Measurements from ENCODE around the gene PAXIP1. TPM values are rescaled to one million over a fixed set of nuclear protein-coding genes. Genes with fewer than 3 reads are reported as not detected.
A peak's percentile ranks its signal among the peaks of the same experiment; 100 is the strongest.
"Not testable (repeated sequence)": the region's sequence is repeated elsewhere in the genome, so short reads cannot be mapped to it uniquely, and the experiment has no call there.

The PAXIP1 gene
- total RNA-seq (ENCODE audit: unreplicated experiment), result 16.8 TPM
- long read RNA-seq, partial matches to known transcripts, result 1 of 1 reads
- long read RNA-seq, other reads (novel, unspliced or antisense), result 0 of 1 reads

- peak within 1 kb of the TSS; percentile 86 for H3K27ac Mint-ChIP-seq (ENCODE audit: unreplicated experiment)
- H3K27me3 Mint-ChIP-seq (ENCODE audit: unreplicated experiment), result peaks cover 5% of the 10 kb centered on the region
- peaks cover 5% of the 10 kb centered on the region for H3K36me3 Mint-ChIP-seq (ENCODE audit: low read depth, unreplicated experiment)
- TF ChIP-seq CTCF (IDR thresholded peaks at IDR 0.05; ENCODE audit: unreplicated experiment), result no peak
- no peaks in the 10 kb centered on the region for H3K4me1 Mint-ChIP-seq (ENCODE audit: unreplicated experiment)
- no peaks in the 10 kb centered on the region for H3K9me3 Mint-ChIP-seq (ENCODE audit: unreplicated experiment)
- peak within 1 kb of the TSS; percentile 98 for H3K4me3 Mint-ChIP-seq (ENCODE audit: unreplicated experiment)
- no peak for DNase-seq (ENCODE audit: low spot score)
Measured at GRCh38 chr7:155003092-155003375, at the start of gene PAXIP1. Gene PAXIP1 (minus strand): TSS chr7:155003124. CDS start chr7:155002929, 195 bp downstream.

- no peaks in the 10 kb centered on the region for H3K4me1 Mint-ChIP-seq (ENCODE audit: unreplicated experiment)
Measured at GRCh38 chr7:155051355-155051754, 48.4 kb upstream of the PAXIP1 start.

GRCh38 chr7:155048006-155048405, 45.1 kb upstream of the PAXIP1 start:
- Mint-ChIP-seq H3K27me3 (ENCODE audit: unreplicated experiment) (no peaks in the 10 kb centered on the region), H3K36me3 (ENCODE audit: low read depth, unreplicated experiment) (no peaks in the 10 kb centered on the region), H3K9me3 (ENCODE audit: unreplicated experiment) (no peaks in the 10 kb centered on the region), H3K4me3 (ENCODE audit: unreplicated experiment) (no peak overlapping the region), H3K27ac (ENCODE audit: unreplicated experiment) (no peak overlapping the region), H3K4me1 (ENCODE audit: unreplicated experiment) (no peaks in the 10 kb centered on the region)
- TF ChIP-seq CTCF (IDR thresholded peaks at IDR 0.05; ENCODE audit: unreplicated experiment), result no peak
- DNase-seq (ENCODE audit: low spot score), result no peak

More at GRCh38 chr7:155051355-155051754, 48.4 kb upstream of the PAXIP1 start:
- Mint-ChIP-seq H3K36me3 (ENCODE audit: low read depth, unreplicated experiment) (no peaks in the 10 kb centered on the region), H3K9me3 (ENCODE audit: unreplicated experiment) (no peaks in the 10 kb centered on the region), H3K27me3 (ENCODE audit: unreplicated experiment) (no peaks in the 10 kb centered on the region), H3K27ac (ENCODE audit: unreplicated experiment) (no peak overlapping the region), H3K4me3 (ENCODE audit: unreplicated experiment) (no peak overlapping the region)
- no peak for DNase-seq (ENCODE audit: low spot score)
- TF ChIP-seq CTCF (IDR thresholded peaks at IDR 0.05; ENCODE audit: unreplicated experiment), result no peak

- Mint-ChIP-seq H3K27me3 (ENCODE audit: unreplicated experiment) (peaks cover 4% of the 10 kb centered on the region), H3K36me3 (ENCODE audit: low read depth, unreplicated experiment) (no peaks in the 10 kb centered on the region), H3K27ac (ENCODE audit: unreplicated experiment) (no peak overlapping the region), H3K9me3 (ENCODE audit: unreplicated experiment) (no peaks in the 10 kb centered on the region), H3K4me3 (ENCODE audit: unreplicated experiment) (no peak overlapping the region), H3K4me1 (ENCODE audit: unreplicated experiment) (no peaks in the 10 kb centered on the region)
- no peak for TF ChIP-seq CTCF (IDR thresholded peaks at IDR 0.05; ENCODE audit: unreplicated experiment)
- no peak for DNase-seq (ENCODE audit: low spot score)
Measured at GRCh38 chr7:155043756-155044155, 40.8 kb upstream of the PAXIP1 start.

- DNase-seq (ENCODE audit: low spot score), result no peak
- Mint-ChIP-seq H3K4me1 (ENCODE audit: unreplicated experiment) (no peaks in the 10 kb centered on the region), H3K36me3 (ENCODE audit: low read depth, unreplicated experiment) (no peaks in the 10 kb centered on the region), H3K4me3 (ENCODE audit: unreplicated experiment) (no peak overlapping the region), H3K9me3 (ENCODE audit: unreplicated experiment) (no peaks in the 10 kb centered on the region), H3K27me3 (ENCODE audit: unreplicated experiment) (peaks cover 5% of the 10 kb centered on the region), H3K27ac (ENCODE audit: unreplicated experiment) (no peak overlapping the region)
- TF ChIP-seq CTCF (IDR thresholded peaks at IDR 0.05; ENCODE audit: unreplicated experiment), result no peak
Measured at GRCh38 chr7:155038335-155038734, 35.4 kb upstream of the PAXIP1 start.

- not testable (repeated sequence) for H3K4me1 Mint-ChIP-seq (ENCODE audit: unreplicated experiment); H3K27me3 Mint-ChIP-seq (ENCODE audit: unreplicated experiment); H3K27ac Mint-ChIP-seq (ENCODE audit: unreplicated experiment); H3K36me3 Mint-ChIP-seq (ENCODE audit: low read depth, unreplicated experiment); H3K9me3 Mint-ChIP-seq (ENCODE audit: unreplicated experiment); DNase-seq (ENCODE audit: low spot score); H3K4me3 Mint-ChIP-seq (ENCODE audit: unreplicated experiment)
Measured at GRCh38 chr7:155034495-155034894, 31.6 kb upstream of the PAXIP1 start.

All from endothelial cell (in vitro differentiated cells).